ENCODE data around the gene AGR2.

Gene AGR2

GRCh38 chr7:16745645-16746044 lies 59.2 kb downstream of the AGR2 start:
- Histone ChIP-seq H2AFZ (ENCODE audit: low read depth, low read length) (no peak overlapping the region), H3K4me2 (ENCODE audit: insufficient read depth, low read length) (no peak overlapping the region), H3K4me3 (ENCODE audit: low read depth in 1 of 2, low read length in 2 of 2) (no peak overlapping the region), H3K36me3 (ENCODE audit: insufficient read depth, low read length) (no peaks in the 10 kb centered on the region), H3K4me1 (ENCODE audit: insufficient read depth, low read length) (no peaks in the 10 kb centered on the region), H3K9me3 (ENCODE audit: insufficient read depth, low read length, severe bottlenecking) (no peaks in the 10 kb centered on the region), H3K27ac (ENCODE audit: low read length) (no peak overlapping the region), H3K27me3 (ENCODE audit: insufficient read depth, low read length, poor library complexity) (no peaks in the 10 kb centered on the region), H3K79me2 (ENCODE audit: insufficient read depth, low read length) (no peaks in the 10 kb centered on the region), H3K9ac (ENCODE audit: low read depth, low read length) (no peak overlapping the region), H4K20me1 (ENCODE audit: insufficient read depth, low read length) (no peaks in the 10 kb centered on the region)
- ATAC-seq (ENCODE audit: insufficient read depth, low read depth) (no peak), DNase-seq (no peak)
- TF ChIP-seq EZH2 (IDR thresholded peaks at IDR 0.05; ENCODE audit: borderline replicate concordance, low read depth, low read length, severe bottlenecking) (no peak), CTCF (IDR thresholded peaks at IDR 0.05; ENCODE audit: borderline replicate concordance, extremely low read depth, low read length, poor library complexity, severe bottlenecking) (no peak)

GRCh38 chr7:16744518-16745250 lies 60.1 kb downstream of the AGR2 start:
- no peaks in the 10 kb centered on the region for H3K36me3 ChIP-seq (ENCODE audit: insufficient read depth, low read length)
- H3K27ac ChIP-seq (ENCODE audit: low read length) = no peak overlapping the region
- DNase-seq (no peak), ATAC-seq (ENCODE audit: insufficient read depth, low read depth) (no peak)
- H3K27me3 ChIP-seq (ENCODE audit: insufficient read depth, low read length, poor library complexity) = no peaks in the 10 kb centered on the region
- H3K4me2 ChIP-seq (ENCODE audit: insufficient read depth, low read length) = no peak overlapping the region
- H3K4me1 ChIP-seq (ENCODE audit: insufficient read depth, low read length) = no peaks in the 10 kb centered on the region
- TF ChIP-seq CTCF (IDR thresholded peaks at IDR 0.05; ENCODE audit: borderline replicate concordance, extremely low read depth, low read length, poor library complexity, severe bottlenecking) (no peak), EZH2 (IDR thresholded peaks at IDR 0.05; ENCODE audit: borderline replicate concordance, low read depth, low read length, severe bottlenecking) (no peak)
- no peak overlapping the region for H3K4me3 ChIP-seq (ENCODE audit: low read depth in 1 of 2, low read length in 2 of 2)
- no peaks in the 10 kb centered on the region for H3K9me3 ChIP-seq (ENCODE audit: insufficient read depth, low read length, severe bottlenecking)
- no peak overlapping the region for H3K9ac ChIP-seq (ENCODE audit: low read depth, low read length)
- no peaks in the 10 kb centered on the region for H4K20me1 ChIP-seq (ENCODE audit: insufficient read depth, low read length)
- no peak overlapping the region for H2AFZ ChIP-seq (ENCODE audit: low read depth, low read length)
- no peaks in the 10 kb centered on the region for H3K79me2 ChIP-seq (ENCODE audit: insufficient read depth, low read length)

GRCh38 chr7:16743236-16743635 lies 61.6 kb downstream of the AGR2 start:
- no peaks in the 10 kb centered on the region for H3K9me3 ChIP-seq (ENCODE audit: insufficient read depth, low read length, severe bottlenecking)
- H3K4me1 ChIP-seq (ENCODE audit: insufficient read depth, low read length) = no peaks in the 10 kb centered on the region
- H2AFZ ChIP-seq (ENCODE audit: low read depth, low read length) = no peak overlapping the region
- H3K36me3 ChIP-seq (ENCODE audit: insufficient read depth, low read length) = no peaks in the 10 kb centered on the region
- H3K4me3 ChIP-seq (ENCODE audit: low read depth in 1 of 2, low read length in 2 of 2) = no peak overlapping the region
- no peaks in the 10 kb centered on the region for H3K79me2 ChIP-seq (ENCODE audit: insufficient read depth, low read length)
- no peaks in the 10 kb centered on the region for H3K27me3 ChIP-seq (ENCODE audit: insufficient read depth, low read length, poor library complexity)
- H3K27ac ChIP-seq (ENCODE audit: low read length) = no peak overlapping the region
- H3K4me2 ChIP-seq (ENCODE audit: insufficient read depth, low read length) = no peak overlapping the region
- no peak for DNase-seq
- H4K20me1 ChIP-seq (ENCODE audit: insufficient read depth, low read length) = no peaks in the 10 kb centered on the region
- H3K9ac ChIP-seq (ENCODE audit: low read depth, low read length) = no peak overlapping the region
- TF ChIP-seq CTCF (IDR thresholded peaks at IDR 0.05; ENCODE audit: borderline replicate concordance, extremely low read depth, low read length, poor library complexity, severe bottlenecking) = no peak
- TF ChIP-seq EZH2 (IDR thresholded peaks at IDR 0.05; ENCODE audit: borderline replicate concordance, low read depth, low read length, severe bottlenecking) = no peak
- no peak for ATAC-seq (ENCODE audit: insufficient read depth, low read depth)

Data from DND-41 (cell line).